GM23338 (cell line): ENCODE measurements around the gene UPP2. TPM values are rescaled to one million over a fixed set of nuclear protein-coding genes. Genes with fewer than 3 reads are reported as not detected.

Experiments
- ATAC-seq: fragments of 200-7000 bp; cut with Tn5 transposase; 3 replicates; pipeline ENCODE4 v1.9.1; 2020
- DNase-seq: peaks from one replicate; pipeline ENCODE4 v3.0.0-alpha.2; 2015; ENCODE audit warnings: low spot score
- H2AFZ ChIP-seq: fragments of 200-600 bp; sonication (generic); 2 replicates; pipeline ENCODE4 v1.8.0; 2016; ENCODE audit warnings: antibody characterized with exemption, mild to moderate bottlenecking, moderate library complexity
- H3F3A ChIP-seq: fragments of 200-600 bp; sonication (generic); replicated peaks from 2 replicates; pipeline ENCODE4 v1.8.0; 2017; ENCODE audit warnings: antibody characterized with exemption, mixed run types, low read depth
- H3K27ac ChIP-seq: fragments of 200-600 bp; sonication (generic); 2 replicates; pipeline ENCODE4 v1.6.1; 2016; ENCODE audit warnings: low read depth
- H3K27me3 ChIP-seq: fragments of 200-600 bp; sonication (generic); 2 replicates; pipeline ENCODE4 v1.8.0; 2016; ENCODE audit warnings: mild to moderate bottlenecking, mixed run types, moderate library complexity; ENCODE audit not compliant: insufficient read depth
- H3K36me3 ChIP-seq: fragments of 200-600 bp; sonication (generic); 2 replicates; pipeline ENCODE4 v1.8.0; 2016; ENCODE audit warnings: mild to moderate bottlenecking; ENCODE audit not compliant: insufficient read depth
- H3K4me1 ChIP-seq: fragments of 200-600 bp; sonication (generic); 2 replicates; pipeline ENCODE4 v1.8.0; 2016; ENCODE audit warnings: mild to moderate bottlenecking, moderate library complexity; ENCODE audit not compliant: insufficient read depth
- H3K4me2 ChIP-seq: fragments of 200-600 bp; sonication (generic); 2 replicates; pipeline ENCODE4 v1.7.1; 2017; ENCODE audit warnings: mixed run types
- H3K4me3 ChIP-seq: fragments of 200-600 bp; sonication (generic); 2 replicates; pipeline ENCODE4 v1.6.1; 2016; ENCODE audit warnings: mixed run types
- H3K79me2 ChIP-seq: fragments of 200-600 bp; sonication (generic); replicated peaks from 2 replicates; pipeline ENCODE4 v1.8.0; 2017; ENCODE audit warnings: mild to moderate bottlenecking; ENCODE audit not compliant: insufficient read depth
- H3K9me2 ChIP-seq: fragments of 200-600 bp; sonication (generic); 2 replicates; pipeline ENCODE4 v1.8.0; 2017; ENCODE audit not compliant: insufficient read depth
- H4K20me1 ChIP-seq: fragments of 200-600 bp; sonication (generic); replicated peaks from 2 replicates; pipeline ENCODE4 v1.8.0; 2017; ENCODE audit warnings: mild to moderate bottlenecking; ENCODE audit not compliant: insufficient read depth
- H3K27ac Mint-ChIP-seq: 2 replicates; pipeline ENCODE4 v1.8.0; 2020; ENCODE audit warnings: inconsistent platforms, mild to moderate bottlenecking, moderate library complexity, mixed read lengths
- H3K27me3 Mint-ChIP-seq: 3 replicates; pipeline ENCODE4 v1.8.0; 2022; ENCODE audit warnings: low read depth, mild to moderate bottlenecking, moderate library complexity, mixed read lengths, inconsistent platforms; ENCODE audit not compliant: insufficient read depth, poor library complexity
- H3K36me3 Mint-ChIP-seq: 3 replicates; pipeline ENCODE4 v1.8.0; 2021; ENCODE audit warnings: low read depth, mild to moderate bottlenecking, inconsistent platforms, moderate library complexity, mixed read lengths
- H3K4me1 Mint-ChIP-seq: 3 replicates; pipeline ENCODE4 v1.8.0; 2020; ENCODE audit warnings: mild to moderate bottlenecking, inconsistent platforms, mixed read lengths
- H3K4me3 Mint-ChIP-seq: 3 replicates; pipeline ENCODE4 v1.8.0; 2021; ENCODE audit warnings: moderate library complexity, mild to moderate bottlenecking, inconsistent platforms, mixed read lengths
- H3K9me3 Mint-ChIP-seq: 3 replicates; pipeline ENCODE4 v1.8.0; 2020; ENCODE audit warnings: moderate library complexity, mild to moderate bottlenecking, inconsistent platforms, mixed read lengths
- CREB1 ChIP-seq: fragments of 250-450 bp; sonication (Bioruptor Pico); IDR thresholded peaks from 2 replicates; pipeline ENCODE4 v1.5.0; 2020; ENCODE audit warnings: low read depth, mild to moderate bottlenecking, moderate library complexity
- EZH2 ChIP-seq: fragments of 200-600 bp; sonication (generic); IDR thresholded peaks from one replicate; pipeline ENCODE4 v1.8.0; 2017; ENCODE audit warnings: antibody characterized with exemption, mild to moderate bottlenecking, low read depth; ENCODE audit not compliant: unreplicated experiment
- JUNB ChIP-seq: IDR thresholded peaks from one replicate; pipeline ENCODE4 v1.6.1; 2016; ENCODE audit warnings: antibody characterized with exemption; ENCODE audit not compliant: unreplicated experiment
- NANOG ChIP-seq: IDR thresholded peaks from 2 replicates; pipeline ENCODE4 v1.6.1; 2016; ENCODE audit warnings: antibody characterized with exemption, borderline replicate concordance
- POLR2AphosphoS5 ChIP-seq: IDR thresholded peaks from 2 replicates; pipeline ENCODE4 v1.6.1; 2016; ENCODE audit warnings: antibody characterized with exemption, low read depth
- ZNF331 ChIP-seq: fragments of 250-450 bp; sonication (Bioruptor Pico); IDR thresholded peaks from 2 replicates; pipeline ENCODE4 v1.5.0; 2020; ENCODE audit warnings: low read depth, mild to moderate bottlenecking, moderate library complexity
- polyA plus RNA-seq: library from polyadenylated mRNA; unstranded; fragments of >200 nt; fragmentation: Nextera tagmentation; extraction: Ambion mirVana; gene quantifications from 2 replicates; pipeline ENCODE4 v1.2.1, GENCODE V29; 2016
- total RNA-seq: library from RNA; depleted of rRNA; stranded (reverse); fragments of >200 nt; shearing (Covaris generic); gene quantifications from 2 replicates; pipeline ENCODE4 v1.2.3, GENCODE V29; 2014
- TF ChIP-seq, protein P1 (sequence below): IDR thresholded peaks from 2 replicates; pipeline ENCODE4 v1.6.1; 2016; ENCODE audit warnings: antibody characterized with exemption
- TF ChIP-seq, protein P2 (sequence below): IDR thresholded peaks from one replicate; pipeline ENCODE4 v1.6.1; 2018; ENCODE audit warnings: antibody characterized with exemption; ENCODE audit not compliant: unreplicated experiment
- TF ChIP-seq, protein P3 (sequence below): fragments of 250-450 bp; sonication (Bioruptor Pico); IDR thresholded peaks from 2 replicates; pipeline ENCODE4 v1.5.0; 2020; ENCODE audit warnings: mild to moderate bottlenecking, moderate library complexity
- TF ChIP-seq, protein P4 (sequence below), 2 experiments: fragments of 200-600 bp in 1 of 2; sonication (generic) in 1 of 2; conservative IDR thresholded peaks; 2 replicates each; pipeline versions ENCODE4 v1.5.1 to v1.6.1; 2016 to 2017; ENCODE audit warnings: antibody characterized with exemption in 2 of 2, low read depth in 2 of 2, mild to moderate bottlenecking in 2 of 2, moderate library complexity in 1 of 2

UPP2 gene
- total and polyA plus RNA-seq, 2 experiments from 2014 or later, result not detected

DNA sequence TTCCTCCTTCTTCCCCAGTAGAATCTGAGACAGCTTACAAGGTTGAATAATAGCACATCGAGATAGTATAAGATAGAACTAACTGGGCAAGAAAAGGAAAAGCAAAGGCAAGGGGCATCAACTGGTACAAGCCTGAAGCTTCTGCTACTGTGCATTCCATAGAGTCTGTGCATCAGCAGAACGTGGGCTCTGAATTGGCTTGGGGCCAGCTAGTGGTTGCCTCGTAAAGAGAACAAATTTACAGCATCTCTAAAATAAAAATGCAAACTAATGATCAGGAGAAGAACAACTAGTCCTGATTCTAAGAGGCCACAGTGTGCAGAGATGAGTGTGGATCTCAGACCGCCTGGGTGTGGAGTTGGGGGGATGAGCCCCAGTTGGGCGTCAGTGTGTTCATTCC, 36.6 kb downstream of the UPP2 start (continued):
- TF ChIP-seq, protein P1, sequence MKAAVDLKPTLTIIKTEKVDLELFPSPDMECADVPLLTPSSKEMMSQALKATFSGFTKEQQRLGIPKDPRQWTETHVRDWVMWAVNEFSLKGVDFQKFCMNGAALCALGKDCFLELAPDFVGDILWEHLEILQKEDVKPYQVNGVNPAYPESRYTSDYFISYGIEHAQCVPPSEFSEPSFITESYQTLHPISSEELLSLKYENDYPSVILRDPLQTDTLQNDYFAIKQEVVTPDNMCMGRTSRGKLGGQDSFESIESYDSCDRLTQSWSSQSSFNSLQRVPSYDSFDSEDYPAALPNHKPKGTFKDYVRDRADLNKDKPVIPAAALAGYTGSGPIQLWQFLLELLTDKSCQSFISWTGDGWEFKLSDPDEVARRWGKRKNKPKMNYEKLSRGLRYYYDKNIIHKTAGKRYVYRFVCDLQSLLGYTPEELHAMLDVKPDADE, result no peak

DNA sequence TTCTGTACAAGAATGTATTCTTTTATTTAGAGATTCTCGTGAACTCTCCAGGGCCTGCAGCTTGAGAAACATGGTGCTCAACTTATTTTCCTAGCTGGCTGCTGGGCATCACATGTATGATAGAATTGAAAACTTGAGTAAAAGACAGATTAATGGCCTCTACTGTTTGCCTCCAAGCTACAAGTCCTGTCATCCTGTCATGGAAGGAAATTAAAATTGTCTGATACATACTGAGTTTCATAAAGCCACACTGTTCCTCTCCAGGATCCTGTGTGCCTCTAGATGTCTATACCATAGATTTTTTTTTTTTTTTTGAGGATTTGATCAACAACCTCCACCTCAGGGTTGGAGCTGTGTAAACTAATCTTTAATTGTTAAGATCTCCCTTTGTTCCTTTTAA, 38.5 kb downstream of the UPP2 start:
- H3F3A ChIP-seq, result no peaks in the 10 kb centered on the region
- DNase-seq (no peak), ATAC-seq (no peak)
- TF ChIP-seq, protein P2, sequence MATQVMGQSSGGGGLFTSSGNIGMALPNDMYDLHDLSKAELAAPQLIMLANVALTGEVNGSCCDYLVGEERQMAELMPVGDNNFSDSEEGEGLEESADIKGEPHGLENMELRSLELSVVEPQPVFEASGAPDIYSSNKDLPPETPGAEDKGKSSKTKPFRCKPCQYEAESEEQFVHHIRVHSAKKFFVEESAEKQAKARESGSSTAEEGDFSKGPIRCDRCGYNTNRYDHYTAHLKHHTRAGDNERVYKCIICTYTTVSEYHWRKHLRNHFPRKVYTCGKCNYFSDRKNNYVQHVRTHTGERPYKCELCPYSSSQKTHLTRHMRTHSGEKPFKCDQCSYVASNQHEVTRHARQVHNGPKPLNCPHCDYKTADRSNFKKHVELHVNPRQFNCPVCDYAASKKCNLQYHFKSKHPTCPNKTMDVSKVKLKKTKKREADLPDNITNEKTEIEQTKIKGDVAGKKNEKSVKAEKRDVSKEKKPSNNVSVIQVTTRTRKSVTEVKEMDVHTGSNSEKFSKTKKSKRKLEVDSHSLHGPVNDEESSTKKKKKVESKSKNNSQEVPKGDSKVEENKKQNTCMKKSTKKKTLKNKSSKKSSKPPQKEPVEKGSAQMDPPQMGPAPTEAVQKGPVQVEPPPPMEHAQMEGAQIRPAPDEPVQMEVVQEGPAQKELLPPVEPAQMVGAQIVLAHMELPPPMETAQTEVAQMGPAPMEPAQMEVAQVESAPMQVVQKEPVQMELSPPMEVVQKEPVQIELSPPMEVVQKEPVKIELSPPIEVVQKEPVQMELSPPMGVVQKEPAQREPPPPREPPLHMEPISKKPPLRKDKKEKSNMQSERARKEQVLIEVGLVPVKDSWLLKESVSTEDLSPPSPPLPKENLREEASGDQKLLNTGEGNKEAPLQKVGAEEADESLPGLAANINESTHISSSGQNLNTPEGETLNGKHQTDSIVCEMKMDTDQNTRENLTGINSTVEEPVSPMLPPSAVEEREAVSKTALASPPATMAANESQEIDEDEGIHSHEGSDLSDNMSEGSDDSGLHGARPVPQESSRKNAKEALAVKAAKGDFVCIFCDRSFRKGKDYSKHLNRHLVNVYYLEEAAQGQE, result no peak
- TF ChIP-seq, protein P3, sequence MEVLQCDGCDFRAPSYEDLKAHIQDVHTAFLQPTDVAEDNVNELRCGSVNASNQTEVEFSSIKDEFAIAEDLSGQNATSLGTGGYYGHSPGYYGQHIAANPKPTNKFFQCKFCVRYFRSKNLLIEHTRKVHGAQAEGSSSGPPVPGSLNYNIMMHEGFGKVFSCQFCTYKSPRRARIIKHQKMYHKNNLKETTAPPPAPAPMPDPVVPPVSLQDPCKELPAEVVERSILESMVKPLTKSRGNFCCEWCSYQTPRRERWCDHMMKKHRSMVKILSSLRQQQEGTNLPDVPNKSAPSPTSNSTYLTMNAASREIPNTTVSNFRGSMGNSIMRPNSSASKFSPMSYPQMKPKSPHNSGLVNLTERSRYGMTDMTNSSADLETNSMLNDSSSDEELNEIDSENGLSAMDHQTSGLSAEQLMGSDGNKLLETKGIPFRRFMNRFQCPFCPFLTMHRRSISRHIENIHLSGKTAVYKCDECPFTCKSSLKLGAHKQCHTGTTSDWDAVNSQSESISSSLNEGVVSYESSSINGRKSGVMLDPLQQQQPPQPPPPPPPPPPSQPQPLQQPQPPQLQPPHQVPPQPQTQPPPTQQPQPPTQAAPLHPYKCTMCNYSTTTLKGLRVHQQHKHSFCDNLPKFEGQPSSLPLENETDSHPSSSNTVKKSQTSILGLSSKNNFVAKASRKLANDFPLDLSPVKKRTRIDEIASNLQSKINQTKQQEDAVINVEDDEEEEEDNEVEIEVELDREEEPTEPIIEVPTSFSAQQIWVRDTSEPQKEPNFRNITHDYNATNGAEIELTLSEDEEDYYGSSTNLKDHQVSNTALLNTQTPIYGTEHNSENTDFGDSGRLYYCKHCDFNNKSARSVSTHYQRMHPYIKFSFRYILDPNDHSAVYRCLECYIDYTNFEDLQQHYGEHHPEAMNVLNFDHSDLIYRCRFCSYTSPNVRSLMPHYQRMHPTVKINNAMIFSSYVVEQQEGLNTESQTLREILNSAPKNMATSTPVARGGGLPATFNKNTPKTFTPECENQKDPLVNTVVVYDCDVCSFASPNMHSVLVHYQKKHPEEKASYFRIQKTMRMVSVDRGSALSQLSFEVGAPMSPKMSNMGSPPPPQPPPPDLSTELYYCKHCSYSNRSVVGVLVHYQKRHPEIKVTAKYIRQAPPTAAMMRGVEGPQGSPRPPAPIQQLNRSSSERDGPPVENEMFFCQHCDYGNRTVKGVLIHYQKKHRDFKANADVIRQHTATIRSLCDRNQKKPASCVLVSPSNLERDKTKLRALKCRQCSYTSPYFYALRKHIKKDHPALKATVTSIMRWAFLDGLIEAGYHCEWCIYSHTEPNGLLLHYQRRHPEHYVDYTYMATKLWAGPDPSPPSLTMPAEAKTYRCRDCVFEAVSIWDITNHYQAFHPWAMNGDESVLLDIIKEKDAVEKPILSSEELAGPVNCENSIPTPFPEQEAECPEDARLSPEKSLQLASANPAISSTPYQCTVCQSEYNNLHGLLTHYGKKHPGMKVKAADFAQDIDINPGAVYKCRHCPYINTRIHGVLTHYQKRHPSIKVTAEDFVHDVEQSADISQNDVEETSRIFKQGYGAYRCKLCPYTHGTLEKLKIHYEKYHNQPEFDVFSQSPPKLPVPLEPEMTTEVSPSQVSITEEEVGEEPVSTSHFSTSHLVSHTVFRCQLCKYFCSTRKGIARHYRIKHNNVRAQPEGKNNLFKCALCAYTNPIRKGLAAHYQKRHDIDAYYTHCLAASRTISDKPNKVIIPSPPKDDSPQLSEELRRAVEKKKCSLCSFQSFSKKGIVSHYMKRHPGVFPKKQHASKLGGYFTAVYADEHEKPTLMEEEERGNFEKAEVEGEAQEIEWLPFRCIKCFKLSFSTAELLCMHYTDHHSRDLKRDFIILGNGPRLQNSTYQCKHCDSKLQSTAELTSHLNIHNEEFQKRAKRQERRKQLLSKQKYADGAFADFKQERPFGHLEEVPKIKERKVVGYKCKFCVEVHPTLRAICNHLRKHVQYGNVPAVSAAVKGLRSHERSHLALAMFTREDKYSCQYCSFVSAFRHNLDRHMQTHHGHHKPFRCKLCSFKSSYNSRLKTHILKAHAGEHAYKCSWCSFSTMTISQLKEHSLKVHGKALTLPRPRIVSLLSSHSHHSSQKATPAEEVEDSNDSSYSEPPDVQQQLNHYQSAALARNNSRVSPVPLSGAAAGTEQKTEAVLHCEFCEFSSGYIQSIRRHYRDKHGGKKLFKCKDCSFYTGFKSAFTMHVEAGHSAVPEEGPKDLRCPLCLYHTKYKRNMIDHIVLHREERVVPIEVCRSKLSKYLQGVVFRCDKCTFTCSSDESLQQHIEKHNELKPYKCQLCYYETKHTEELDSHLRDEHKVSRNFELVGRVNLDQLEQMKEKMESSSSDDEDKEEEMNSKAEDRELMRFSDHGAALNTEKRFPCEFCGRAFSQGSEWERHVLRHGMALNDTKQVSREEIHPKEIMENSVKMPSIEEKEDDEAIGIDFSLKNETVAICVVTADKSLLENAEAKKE (CRISPR knock-in tag), result no peak
- no peak for TF ChIP-seq ZNF331 (CRISPR knock-in tag)
- TF ChIP-seq, protein P4, sequence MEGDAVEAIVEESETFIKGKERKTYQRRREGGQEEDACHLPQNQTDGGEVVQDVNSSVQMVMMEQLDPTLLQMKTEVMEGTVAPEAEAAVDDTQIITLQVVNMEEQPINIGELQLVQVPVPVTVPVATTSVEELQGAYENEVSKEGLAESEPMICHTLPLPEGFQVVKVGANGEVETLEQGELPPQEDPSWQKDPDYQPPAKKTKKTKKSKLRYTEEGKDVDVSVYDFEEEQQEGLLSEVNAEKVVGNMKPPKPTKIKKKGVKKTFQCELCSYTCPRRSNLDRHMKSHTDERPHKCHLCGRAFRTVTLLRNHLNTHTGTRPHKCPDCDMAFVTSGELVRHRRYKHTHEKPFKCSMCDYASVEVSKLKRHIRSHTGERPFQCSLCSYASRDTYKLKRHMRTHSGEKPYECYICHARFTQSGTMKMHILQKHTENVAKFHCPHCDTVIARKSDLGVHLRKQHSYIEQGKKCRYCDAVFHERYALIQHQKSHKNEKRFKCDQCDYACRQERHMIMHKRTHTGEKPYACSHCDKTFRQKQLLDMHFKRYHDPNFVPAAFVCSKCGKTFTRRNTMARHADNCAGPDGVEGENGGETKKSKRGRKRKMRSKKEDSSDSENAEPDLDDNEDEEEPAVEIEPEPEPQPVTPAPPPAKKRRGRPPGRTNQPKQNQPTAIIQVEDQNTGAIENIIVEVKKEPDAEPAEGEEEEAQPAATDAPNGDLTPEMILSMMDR (conservative IDR thresholded peaks at IDR 0.05; ENCODE audit: low read depth in 2 of 2), result no peak
- TF ChIP-seq CREB1 (CRISPR knock-in tag), result no peak
- no peak for TF ChIP-seq NANOG
- no peak for TF ChIP-seq POLR2AphosphoS5
- no peak for TF ChIP-seq JUNB
- TF ChIP-seq, protein P1, result no peak
- TF ChIP-seq EZH2, result no peak
- no peaks in the 10 kb centered on the region for H3K9me3 Mint-ChIP-seq
- H3K27ac ChIP-seq, result no peak overlapping the region
- H3K4me3 ChIP-seq, result no peak overlapping the region
- no peak overlapping the region for H3K27ac Mint-ChIP-seq
- H3K4me2 ChIP-seq, result no peak overlapping the region
- peaks cover 14% of the 10 kb centered on the region for H3K9me2 ChIP-seq
- no peaks in the 10 kb centered on the region for H3K79me2 ChIP-seq
- no peaks in the 10 kb centered on the region for H3K27me3 ChIP-seq
- H3K36me3 ChIP-seq, result no peaks in the 10 kb centered on the region
- H3K4me1 ChIP-seq, result no peaks in the 10 kb centered on the region
- H3K4me1 Mint-ChIP-seq, result peaks cover 12% of the 10 kb centered on the region
- no peak overlapping the region for H2AFZ ChIP-seq
- H3K27me3 Mint-ChIP-seq, result peaks cover under 1% of the 10 kb centered on the region
- no peaks in the 10 kb centered on the region for H4K20me1 ChIP-seq
- no peaks in the 10 kb centered on the region for H3K36me3 Mint-ChIP-seq
- H3K4me3 Mint-ChIP-seq, result no peak overlapping the region
